Stimulated activated CD8-positive, alpha-beta memory T cell treated with anti-CD3 and anti-CD28 coated beads, Interleukin-15, amount 100 ng/mL, for 1 hour (primary cell): Measurements from ENCODE around the gene CCSAP.
"Not testable (repeated sequence)": the region's sequence is repeated elsewhere in the genome, so short reads cannot be mapped to it uniquely, and the experiment has no call there.

Experiments
- DNase-seq: peaks from one replicate; pipeline ENCODE4 v3.0.0-alpha.2; 2020; ENCODE audit warnings: low read depth

The CCSAP gene

GRCh38 chr1:229364207-229365065 is 21.6 kb upstream of the CCSAP start:
- DNase-seq, result no peak

DNA sequence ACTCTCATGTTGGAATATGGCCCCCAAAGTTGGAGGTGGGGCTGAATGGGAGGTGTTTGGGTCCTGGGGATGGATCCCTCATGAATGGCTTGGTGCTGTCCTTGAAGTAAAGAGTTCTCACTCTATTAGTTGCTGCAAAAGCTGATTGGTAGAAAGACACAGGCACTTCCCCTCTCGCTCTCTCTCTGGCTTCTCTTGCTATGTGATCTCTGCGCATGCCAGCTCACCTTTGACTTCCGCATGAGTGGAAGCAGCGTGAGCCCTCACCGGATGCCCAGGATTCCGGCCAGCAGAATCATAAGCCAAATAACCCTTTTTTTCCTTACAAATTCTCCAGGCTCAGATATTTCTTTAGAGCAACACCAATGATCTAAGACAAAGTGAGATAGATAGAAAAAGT is 20.9 kb upstream of the CCSAP start:
- no peak for DNase-seq

DNA sequence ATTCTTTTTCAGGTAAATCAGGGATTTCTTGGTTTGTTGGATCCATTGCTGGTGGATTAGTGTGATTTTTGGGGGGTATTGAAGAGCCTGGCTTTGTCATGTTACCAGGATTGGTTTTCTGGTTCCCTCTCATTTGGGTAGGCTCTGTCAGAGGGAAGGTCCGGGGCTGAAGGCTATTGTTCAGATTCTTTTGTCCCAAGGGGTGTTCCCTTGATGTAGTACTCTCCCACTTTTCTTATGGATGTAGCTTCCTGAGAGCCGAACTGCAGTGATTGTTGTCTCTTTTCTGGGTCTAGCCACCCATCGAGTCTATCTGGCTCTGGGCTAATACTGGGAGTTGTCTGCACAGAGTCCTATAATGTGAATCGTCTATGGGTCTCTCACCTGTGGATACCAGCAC is 17.6 kb upstream of the CCSAP start:
- no peak for DNase-seq

DNA sequence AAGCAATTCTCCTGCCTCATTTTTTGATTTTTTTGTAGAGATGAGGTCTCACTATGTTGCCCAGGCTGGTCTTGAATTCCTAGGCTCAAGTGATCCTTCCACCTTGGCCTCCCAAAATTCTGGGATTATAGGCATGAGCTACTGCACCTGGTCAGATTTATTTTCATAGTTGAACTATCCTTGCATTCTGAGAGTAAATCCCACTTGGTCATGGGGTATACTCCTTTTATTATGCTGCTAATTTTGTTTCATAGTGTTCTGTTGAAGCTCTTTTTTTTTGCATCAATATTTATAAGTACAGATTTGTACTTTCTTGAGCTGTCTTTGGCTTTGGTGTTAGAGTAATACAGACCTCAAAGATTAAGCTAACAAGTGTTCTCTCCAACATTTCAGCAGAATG is 12.8 kb upstream of the CCSAP start:
- no peak for DNase-seq

DNA sequence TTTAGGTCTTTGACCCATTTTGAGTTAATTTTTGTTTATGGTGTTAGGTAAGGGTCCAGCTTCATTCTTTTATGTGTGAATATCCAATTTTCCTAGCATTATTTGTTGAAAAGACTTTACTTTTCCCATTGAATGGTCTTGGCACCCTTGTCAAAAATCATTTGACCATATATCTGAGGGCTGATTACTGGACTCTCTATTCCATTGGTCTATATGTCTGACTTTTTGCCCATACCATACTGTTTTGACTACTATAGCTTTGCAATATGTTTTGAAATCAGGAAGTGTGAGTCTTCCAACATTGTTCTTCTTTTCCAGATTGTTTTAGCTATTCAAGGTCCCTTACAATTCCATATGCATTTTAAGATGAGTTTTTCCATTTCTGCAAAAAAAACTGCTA is 11.4 kb upstream of the CCSAP start:
- DNase-seq, result no peak

GRCh38 chr1:229352975-229353374 is 10.1 kb upstream of the CCSAP start:
- no peak for DNase-seq

DNA sequence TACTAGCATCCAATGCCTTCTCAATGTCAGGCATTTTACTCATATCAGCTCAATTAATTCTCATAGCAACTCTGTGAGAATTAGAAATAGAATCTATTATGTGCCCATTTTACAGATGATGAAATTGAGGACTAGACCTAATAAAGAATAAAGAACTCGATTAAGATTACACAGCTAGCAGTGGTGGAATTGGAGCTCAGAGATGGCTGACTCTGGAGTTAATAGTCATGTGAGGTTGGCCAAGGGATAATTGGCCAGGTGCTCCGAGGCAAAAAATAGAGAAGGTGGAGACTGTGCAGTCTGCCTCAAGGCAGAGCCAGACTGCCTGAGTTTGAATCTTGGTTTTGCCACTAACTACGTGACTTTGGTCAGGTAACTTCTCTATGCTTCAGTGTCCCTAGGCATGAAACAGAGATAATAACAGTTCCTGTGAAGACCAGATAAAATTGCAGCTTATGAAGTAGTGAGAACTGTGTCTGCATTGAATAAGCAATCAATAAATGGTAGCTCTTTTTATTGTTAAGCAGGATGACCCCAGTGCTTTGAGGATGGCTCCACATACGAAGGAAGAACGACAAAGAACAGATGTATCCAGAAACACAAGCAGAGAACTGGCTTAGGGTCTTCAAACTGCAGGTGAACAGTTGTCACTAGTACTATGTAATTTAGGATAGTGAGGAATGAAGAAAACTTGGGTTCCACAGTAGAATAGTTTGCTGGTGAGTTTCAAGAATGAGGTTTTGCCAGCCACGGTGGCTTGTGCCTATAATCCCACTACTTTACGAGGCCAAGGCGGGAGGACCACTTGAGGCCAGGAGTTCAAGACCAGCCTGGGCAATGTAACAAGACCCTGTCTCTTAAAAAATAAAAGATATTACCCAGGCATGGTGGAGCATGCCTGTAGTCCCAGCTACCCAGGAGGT is 6.9 kb upstream of the CCSAP start:
- DNase-seq, result no peak

GRCh38 chr1:229347528-229347927 is 4.7 kb upstream of the CCSAP start:
- DNase-seq, result no peak

GRCh38 chr1:229344937-229345684 is 2.3 kb upstream of the CCSAP start:
- no peak for DNase-seq

DNA sequence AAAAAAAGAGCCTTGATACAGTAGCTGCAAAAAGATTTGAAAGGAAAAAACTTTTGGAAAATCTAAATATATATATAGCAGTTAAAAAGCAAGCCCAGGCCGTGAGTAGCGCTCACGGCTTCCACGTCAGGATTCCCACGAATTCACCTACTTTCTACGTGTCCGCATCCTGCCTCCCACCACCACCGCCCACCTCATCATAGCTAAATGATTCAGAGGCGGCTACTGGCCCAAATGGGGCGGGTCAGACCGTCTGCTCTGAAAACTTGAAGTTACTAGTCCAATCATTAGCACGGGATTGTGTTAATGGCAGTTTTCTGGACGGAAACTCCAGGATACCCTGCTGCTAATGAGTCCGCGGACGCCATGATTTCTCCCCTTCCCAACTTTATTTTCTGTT is 1.3 kb upstream of the CCSAP start:
- no peak for DNase-seq

- peak; percentile 58 for DNase-seq
These were observed 832 bp downstream of the CCSAP start for GRCh38 chr1:229341774-229342655.

GRCh38 chr1:229340496-229340895 is 2.4 kb downstream of the CCSAP start:
- DNase-seq, result no peak

- DNase-seq, result no peak
These were observed 3.3 kb downstream of the CCSAP start for GRCh38 chr1:229339520-229339919.

DNA sequence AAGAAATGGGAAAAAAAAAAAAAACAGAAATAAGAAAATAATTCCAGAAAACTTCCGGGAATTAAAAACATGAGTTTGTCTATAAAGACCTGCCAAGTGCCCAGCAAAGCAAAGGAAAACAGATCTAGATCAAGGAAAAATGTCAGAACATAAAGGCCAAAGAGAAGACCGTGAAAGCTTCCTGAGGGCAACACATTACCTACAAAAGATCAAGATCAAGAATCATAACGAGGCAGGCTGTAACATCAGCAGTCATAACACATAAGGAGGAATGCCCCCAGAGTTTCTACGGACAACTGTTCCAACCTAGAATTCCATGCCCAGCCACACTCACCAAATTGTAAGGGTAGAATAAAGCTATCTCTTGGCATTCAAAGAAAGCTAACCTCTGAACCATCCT is 3.8 kb downstream of the CCSAP start:
- DNase-seq, result no peak

DNA sequence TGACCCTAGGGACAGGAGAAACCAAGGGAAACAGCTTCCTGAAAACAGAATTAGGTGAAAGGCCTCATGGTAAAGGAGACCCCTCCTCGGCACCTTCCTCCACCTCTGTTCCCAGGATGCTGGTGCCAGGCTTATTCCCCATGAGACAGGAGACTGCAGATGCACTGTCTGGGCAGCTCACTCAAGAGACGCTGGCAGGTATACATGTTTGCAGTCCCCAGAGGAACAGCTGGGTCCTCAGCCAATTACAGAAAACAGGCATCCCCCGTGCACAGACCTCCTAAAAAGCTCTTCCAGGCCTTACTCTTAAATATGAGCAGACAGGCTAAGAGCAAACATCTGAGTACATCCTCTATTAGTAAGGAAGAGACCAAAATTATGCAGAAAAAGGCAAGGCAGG is 6.5 kb downstream of the CCSAP start:
- no peak for DNase-seq

GRCh38 chr1:229334716-229335115 is 8.1 kb downstream of the CCSAP start:
- DNase-seq, result no peak

DNA sequence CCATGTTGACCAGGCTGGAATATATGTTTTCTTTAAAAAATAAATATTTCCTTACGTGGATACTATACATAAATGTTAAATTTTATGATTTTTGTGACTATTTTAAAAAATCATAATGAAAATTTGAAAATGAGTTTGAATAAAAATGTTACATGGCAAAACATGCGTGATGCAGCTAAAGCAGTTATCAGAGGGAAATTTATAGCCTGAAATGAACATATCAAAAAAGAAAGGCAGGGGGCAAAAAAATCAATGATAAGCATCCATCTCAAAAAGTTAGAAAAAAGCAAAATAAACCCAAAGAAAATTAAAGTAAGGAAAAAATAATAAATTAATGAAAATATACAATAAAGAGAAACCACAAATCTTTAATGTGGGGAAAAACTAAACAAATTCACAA is 8.6 kb downstream of the CCSAP start:
- DNase-seq, result no peak

DNA sequence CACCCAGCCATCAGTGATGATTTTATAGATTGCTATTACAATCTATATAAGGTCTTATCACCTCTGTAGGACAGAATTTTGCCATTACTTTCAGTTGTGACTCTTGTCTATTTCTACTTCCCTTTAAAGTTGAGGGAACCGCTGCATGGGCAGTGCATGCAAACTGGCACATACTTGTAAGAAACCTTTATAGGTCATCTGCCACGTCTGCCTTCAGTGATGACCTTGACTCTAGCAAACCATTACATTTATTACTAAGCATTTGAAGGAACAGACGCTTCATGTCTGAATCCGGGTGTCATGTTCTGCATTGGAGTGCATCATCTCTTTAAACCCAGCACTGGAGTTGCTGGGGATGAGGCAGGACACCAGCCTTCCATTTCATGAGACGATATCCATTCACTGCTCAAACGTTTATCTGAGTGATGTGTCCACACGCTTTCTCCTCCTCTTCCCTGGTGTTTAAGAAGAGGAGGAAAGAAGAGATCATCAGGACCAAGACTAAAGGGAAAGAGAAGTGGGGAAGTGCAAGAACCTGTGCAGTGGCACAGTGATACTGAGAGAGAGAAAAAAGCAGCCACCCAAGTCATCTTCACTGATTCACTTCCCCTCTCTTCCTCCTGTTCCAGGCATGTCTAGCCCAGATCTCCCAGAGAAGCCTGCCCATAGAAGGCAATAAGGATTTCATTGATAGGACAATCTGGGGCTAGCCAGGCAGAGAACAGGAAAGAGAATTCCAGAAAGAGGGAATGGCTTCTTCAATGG is 14.1 kb downstream of the CCSAP start:
- no peak for DNase-seq

DNA sequence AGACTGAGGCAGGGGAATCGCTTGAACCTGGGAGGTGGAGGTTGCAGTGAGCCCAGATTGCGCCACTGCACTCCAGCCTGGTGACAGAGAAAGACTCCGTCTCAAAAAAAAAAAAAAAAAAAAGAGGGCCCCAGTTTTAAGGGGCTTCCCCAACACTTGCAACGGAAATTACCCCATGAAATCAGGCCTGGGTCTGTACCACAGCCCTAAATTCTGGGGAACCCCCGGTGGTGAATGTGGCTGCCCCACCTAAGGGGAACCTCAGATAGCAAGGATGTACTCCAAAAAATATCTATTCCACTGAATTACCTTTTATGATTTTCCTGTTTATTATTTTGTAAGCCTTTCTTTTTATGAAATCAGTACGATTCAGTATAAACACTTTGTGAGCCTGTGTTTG is 15.1 kb downstream of the CCSAP start:
- DNase-seq, result not testable (repeated sequence)

DNA sequence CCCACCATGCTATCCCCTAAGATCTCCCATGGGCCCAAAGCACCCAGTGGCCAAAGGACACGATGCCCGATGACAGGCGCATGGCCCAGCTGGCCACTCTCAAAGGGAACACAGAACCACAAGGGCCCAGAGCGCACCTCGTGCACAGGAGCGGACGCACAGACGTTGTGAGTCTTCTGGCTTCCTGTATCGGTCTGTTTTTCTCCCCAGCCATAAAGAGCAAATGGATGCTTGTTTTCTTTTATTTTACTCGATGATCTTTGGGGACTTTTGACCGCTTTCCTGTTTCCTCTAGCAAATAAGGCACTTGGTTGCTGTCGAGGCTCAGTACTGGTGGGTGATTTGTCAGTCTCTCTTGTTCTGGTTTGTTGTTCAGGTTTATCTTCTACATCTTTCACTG is 16.2 kb downstream of the CCSAP start:
- DNase-seq, result no peak
